Stimulated activated CD8-positive, alpha-beta memory T cell treated with anti-CD3 and anti-CD28 coated beads, Interleukin-4, amount 100 ng/mL, for 4 hours (primary cell): ENCODE measurements around the gene OLFM4.

ENCODE experiments used
- DNase-seq, 2 donors: peaks; one replicate each; pipeline ENCODE4 v3.0.0-alpha.2; 2020; ENCODE audit warnings: low read depth in 2 of 2, low spot score in 1 of 2

Gene OLFM4

GRCh38 chr13:53064731-53065130 lies 36.1 kb downstream of the OLFM4 start:
- no peak for DNase-seq

- no peak for DNase-seq
Measured at GRCh38 chr13:53066411-53066810, 37.8 kb downstream of the OLFM4 start.

GRCh38 chr13:53068585-53069520 lies 40.2 kb downstream of the OLFM4 start:
- no peak for DNase-seq

GRCh38 chr13:53069800-53070199 lies 41.2 kb downstream of the OLFM4 start:
- no peak for DNase-seq

- no peak for DNase-seq
Measured at GRCh38 chr13:53073711-53074110, 45.1 kb downstream of the OLFM4 start.

GRCh38 chr13:53074114-53074513 lies 45.5 kb downstream of the OLFM4 start:
- DNase-seq: no peak

- no peak for DNase-seq
Measured at GRCh38 chr13:53075356-53076041, 46.9 kb downstream of the OLFM4 start.

- DNase-seq: no peak
Measured at GRCh38 chr13:53079691-53080090, 51.1 kb downstream of the OLFM4 start.

- no peak for DNase-seq
Measured at GRCh38 chr13:53088871-53089270, 60.3 kb downstream of the OLFM4 start.

GRCh38 chr13:53089951-53090350 lies 61.3 kb downstream of the OLFM4 start:
- DNase-seq: no peak

GRCh38 chr13:53090461-53090860 lies 61.8 kb downstream of the OLFM4 start:
- DNase-seq: no peak

- no peak for DNase-seq
Measured at GRCh38 chr13:53092931-53093330, 64.3 kb downstream of the OLFM4 start.

GRCh38 chr13:53098455-53098854 lies 69.8 kb downstream of the OLFM4 start:
- DNase-seq: no peak

GRCh38 chr13:53100394-53101063 lies 71.9 kb downstream of the OLFM4 start:
- DNase-seq: no peak
